Neural cell (in vitro differentiated cells): ENCODE measurements around the gene JCHAIN. TPM values are rescaled to one million over a fixed set of nuclear protein-coding genes. Genes with fewer than 3 reads are reported as not detected.

Source experiments
- H2AFZ ChIP-seq: fragments of 200-600, 300-800 bp; sonication (generic), shearing (Covaris generic); 2 replicates; pipeline ENCODE4 v1.6.0; 2014; ENCODE audit warnings: low read depth, mild to moderate bottlenecking, antibody characterized with exemption, low read length, moderate library complexity
- H3F3A ChIP-seq: fragments of 200-600 bp; shearing (Covaris generic); 2 replicates; pipeline ENCODE4 v1.6.1; 2016; ENCODE audit warnings: mild to moderate bottlenecking, moderate library complexity, mixed read lengths, antibody characterized with exemption, low read length; ENCODE audit not compliant: insufficient read depth, poor library complexity, severe bottlenecking
- H3K27ac ChIP-seq: fragments of 200-600, 300-800 bp; sonication (generic), shearing (Covaris generic); 2 replicates; pipeline ENCODE4 v1.5.1; 2014; ENCODE audit warnings: mild to moderate bottlenecking, low read length, moderate library complexity
- H3K27me3 ChIP-seq: fragments of 300-800, 200-600 bp; sonication (generic), shearing (Covaris generic); 2 replicates; pipeline ENCODE4 v1.6.0; 2014; ENCODE audit warnings: mild to moderate bottlenecking, low read depth, low read length, moderate library complexity; ENCODE audit not compliant: insufficient read depth
- H3K36me3 ChIP-seq: fragments of 300-800, 200-600 bp; sonication (generic), shearing (Covaris generic); 2 replicates; pipeline ENCODE4 v1.5.1; 2014; ENCODE audit warnings: mild to moderate bottlenecking, antibody characterized with exemption, low read length, moderate library complexity; ENCODE audit not compliant: insufficient read depth
- H3K4me2 ChIP-seq: fragments of 300-800, 200-600 bp; sonication (generic), shearing (Covaris generic); 2 replicates; pipeline ENCODE4 v1.6.0; 2014; ENCODE audit warnings: mild to moderate bottlenecking, low read length
- H3K4me3 ChIP-seq: fragments of 300-800, 200-600 bp; sonication (generic), shearing (Covaris generic); 2 replicates; pipeline ENCODE4 v1.5.1; 2014; ENCODE audit warnings: mild to moderate bottlenecking, low read length, moderate library complexity
- H3K79me2 ChIP-seq: fragments of 200-600 bp; shearing (Covaris generic); replicated peaks from 2 replicates; pipeline ENCODE4 v1.6.0; 2014; ENCODE audit warnings: mild to moderate bottlenecking, low read length, moderate library complexity; ENCODE audit not compliant: insufficient read depth
- H3K9ac ChIP-seq: fragments of 300-800, 200-600 bp; sonication (generic), shearing (Covaris generic); 2 replicates; pipeline ENCODE4 v1.6.1; 2016; ENCODE audit warnings: mild to moderate bottlenecking, low read length, mixed read lengths
- H3K9me2 ChIP-seq: fragments of 200-600 bp; shearing (Covaris generic); 2 replicates; pipeline ENCODE4 v1.6.1; 2016; ENCODE audit warnings: mild to moderate bottlenecking, low read length, mixed read lengths; ENCODE audit not compliant: insufficient read depth
- H3K9me3 ChIP-seq: fragments of 200-600, 300-800 bp; sonication (generic), shearing (Covaris generic); 2 replicates; pipeline ENCODE4 v1.6.1; 2016; ENCODE audit warnings: mild to moderate bottlenecking, mixed run types, low read length, moderate library complexity, mixed read lengths
- H4K20me1 ChIP-seq: fragments of 200-600 bp; shearing (Covaris generic); 2 replicates; pipeline ENCODE4 v1.6.1; 2016; ENCODE audit warnings: mild to moderate bottlenecking, mixed run types; ENCODE audit not compliant: insufficient read depth
- EP300 ChIP-seq: fragments of 450-650 bp; conservative IDR thresholded peaks from 2 replicates; pipeline ENCODE4 v1.6.1; 2014; ENCODE audit warnings: antibody characterized with exemption, mild to moderate bottlenecking, moderate library complexity; ENCODE audit not compliant: poor library complexity, severe bottlenecking
- EZH2 ChIP-seq: fragments of 200-600, 300-800 bp; shearing (Covaris generic), sonication (generic); IDR thresholded peaks from 2 replicates; pipeline ENCODE4 v1.6.1; 2014; ENCODE audit warnings: antibody characterized with exemption, low read length, borderline replicate concordance, mild to moderate bottlenecking; ENCODE audit not compliant: insufficient read depth, poor library complexity, severe bottlenecking
- MXI1 ChIP-seq: fragments of 450-650 bp; conservative IDR thresholded peaks from 2 replicates; pipeline ENCODE4 v1.6.1; 2014; ENCODE audit warnings: antibody characterized with exemption, mild to moderate bottlenecking; ENCODE audit not compliant: poor library complexity, severe bottlenecking
- POLR2AphosphoS5 ChIP-seq: IDR thresholded peaks from 2 replicates; pipeline ENCODE4 v1.6.1; 2012
- RAD21 ChIP-seq: fragments of 450-650 bp; conservative IDR thresholded peaks from 2 replicates; pipeline ENCODE4 v1.6.1; 2014; ENCODE audit warnings: antibody characterized with exemption, mild to moderate bottlenecking, moderate library complexity
- REST ChIP-seq: IDR thresholded peaks from 2 replicates; pipeline ENCODE4 v1.6.1; 2012; ENCODE audit warnings: borderline replicate concordance
- SMC3 ChIP-seq: fragments of 450-650 bp; conservative IDR thresholded peaks from 2 replicates; pipeline ENCODE4 v1.6.1; 2014; ENCODE audit warnings: antibody characterized with exemption, mild to moderate bottlenecking, moderate library complexity; ENCODE audit not compliant: poor library complexity
- TAF1 ChIP-seq: IDR thresholded peaks from 2 replicates; pipeline ENCODE4 v1.6.1; 2012; ENCODE audit warnings: low read depth
- polyA plus RNA-seq: library from polyadenylated mRNA; depleted of rRNA; stranded (reverse); fragments of >200 nt; gene quantifications from 2 replicates; pipeline ENCODE4 v1.2.3, GENCODE V29; 2014
- TF ChIP-seq, protein P1 (sequence below): fragments of 450-650 bp; IDR thresholded peaks from 2 replicates; pipeline ENCODE4 v1.5.1; 2014; ENCODE audit warnings: antibody characterized with exemption, mild to moderate bottlenecking, moderate library complexity; ENCODE audit not compliant: poor library complexity, severe bottlenecking

JCHAIN gene
- polyA plus RNA-seq, 1 donor from 2014 or later = not detected

GRCh38 chr4:70674731-70675130, 8.4 kb upstream of the JCHAIN start:
- TF ChIP-seq RAD21 (no peak), SMC3 (no peak)
- TF ChIP-seq, protein P1, sequence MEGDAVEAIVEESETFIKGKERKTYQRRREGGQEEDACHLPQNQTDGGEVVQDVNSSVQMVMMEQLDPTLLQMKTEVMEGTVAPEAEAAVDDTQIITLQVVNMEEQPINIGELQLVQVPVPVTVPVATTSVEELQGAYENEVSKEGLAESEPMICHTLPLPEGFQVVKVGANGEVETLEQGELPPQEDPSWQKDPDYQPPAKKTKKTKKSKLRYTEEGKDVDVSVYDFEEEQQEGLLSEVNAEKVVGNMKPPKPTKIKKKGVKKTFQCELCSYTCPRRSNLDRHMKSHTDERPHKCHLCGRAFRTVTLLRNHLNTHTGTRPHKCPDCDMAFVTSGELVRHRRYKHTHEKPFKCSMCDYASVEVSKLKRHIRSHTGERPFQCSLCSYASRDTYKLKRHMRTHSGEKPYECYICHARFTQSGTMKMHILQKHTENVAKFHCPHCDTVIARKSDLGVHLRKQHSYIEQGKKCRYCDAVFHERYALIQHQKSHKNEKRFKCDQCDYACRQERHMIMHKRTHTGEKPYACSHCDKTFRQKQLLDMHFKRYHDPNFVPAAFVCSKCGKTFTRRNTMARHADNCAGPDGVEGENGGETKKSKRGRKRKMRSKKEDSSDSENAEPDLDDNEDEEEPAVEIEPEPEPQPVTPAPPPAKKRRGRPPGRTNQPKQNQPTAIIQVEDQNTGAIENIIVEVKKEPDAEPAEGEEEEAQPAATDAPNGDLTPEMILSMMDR = no peak
- H3K79me2 ChIP-seq = no peaks in the 10 kb centered on the region
- H3F3A ChIP-seq = no peaks in the 10 kb centered on the region
- H2AFZ ChIP-seq = no peak overlapping the region
- H3K4me3 ChIP-seq = no peak overlapping the region
- no peaks in the 10 kb centered on the region for H3K27me3 ChIP-seq
- H3K9ac ChIP-seq = no peak overlapping the region
- H4K20me1 ChIP-seq = no peaks in the 10 kb centered on the region
- no peak overlapping the region for H3K4me2 ChIP-seq
- no peaks in the 10 kb centered on the region for H3K9me3 ChIP-seq
- H3K27ac ChIP-seq = no peak overlapping the region
- H3K9me2 ChIP-seq = no peaks in the 10 kb centered on the region
- no peaks in the 10 kb centered on the region for H3K36me3 ChIP-seq

DNA sequence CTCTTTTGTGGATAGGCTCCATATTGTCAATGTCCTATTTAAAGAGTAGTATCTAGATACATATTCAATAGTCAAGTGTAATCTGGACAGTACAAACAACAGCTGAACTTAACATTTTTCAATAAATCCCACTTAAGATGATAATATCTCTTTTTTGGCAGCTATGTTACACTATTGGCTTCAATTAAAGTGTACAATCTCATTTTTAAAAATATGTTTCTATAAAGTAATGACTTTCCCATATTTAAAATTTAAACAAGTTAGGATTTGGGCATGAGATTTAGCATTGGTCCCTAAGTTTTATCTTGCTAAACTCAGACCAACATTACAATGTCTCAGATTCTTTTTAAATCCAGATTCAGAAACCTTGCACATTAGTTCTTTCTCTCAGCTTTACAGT, 7.9 kb upstream of the JCHAIN start:
- no peak for TF ChIP-seq RAD21
- no peak for TF ChIP-seq EZH2
- no peak for TF ChIP-seq REST
- no peak for TF ChIP-seq MXI1
- no peak for TF ChIP-seq EP300
- no peak for TF ChIP-seq TAF1
- TF ChIP-seq SMC3 = no peak
- TF ChIP-seq, protein P1 = no peak
- no peak for TF ChIP-seq POLR2AphosphoS5
- no peaks in the 10 kb centered on the region for H3K9me2 ChIP-seq
- no peaks in the 10 kb centered on the region for H3K27me3 ChIP-seq
- H3K36me3 ChIP-seq = no peaks in the 10 kb centered on the region
- H3K27ac ChIP-seq = no peak overlapping the region
- no peak overlapping the region for H2AFZ ChIP-seq
- no peaks in the 10 kb centered on the region for H4K20me1 ChIP-seq
- no peak overlapping the region for H3K4me2 ChIP-seq
- no peak overlapping the region for H3K4me3 ChIP-seq
- no peaks in the 10 kb centered on the region for H3K79me2 ChIP-seq
- H3K9ac ChIP-seq = no peak overlapping the region
- H3F3A ChIP-seq = no peaks in the 10 kb centered on the region
- H3K9me3 ChIP-seq = no peaks in the 10 kb centered on the region
